Stimulated activated CD8-positive, alpha-beta memory T cell treated with anti-CD3 and anti-CD28 coated beads, Interleukin-7, amount 100 ng/mL, for 24 hours (primary cell): ENCODE measurements around the gene SH3GL1.
A peak's percentile ranks its signal among the peaks of the same experiment; 100 is the strongest.

Experiments used
- DNase-seq: peaks from one replicate; pipeline ENCODE4 v3.0.0-alpha.2; 2020; ENCODE audit warnings: low read depth

The SH3GL1 gene, protein sequence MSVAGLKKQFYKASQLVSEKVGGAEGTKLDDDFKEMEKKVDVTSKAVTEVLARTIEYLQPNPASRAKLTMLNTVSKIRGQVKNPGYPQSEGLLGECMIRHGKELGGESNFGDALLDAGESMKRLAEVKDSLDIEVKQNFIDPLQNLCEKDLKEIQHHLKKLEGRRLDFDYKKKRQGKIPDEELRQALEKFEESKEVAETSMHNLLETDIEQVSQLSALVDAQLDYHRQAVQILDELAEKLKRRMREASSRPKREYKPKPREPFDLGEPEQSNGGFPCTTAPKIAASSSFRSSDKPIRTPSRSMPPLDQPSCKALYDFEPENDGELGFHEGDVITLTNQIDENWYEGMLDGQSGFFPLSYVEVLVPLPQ

DNA sequence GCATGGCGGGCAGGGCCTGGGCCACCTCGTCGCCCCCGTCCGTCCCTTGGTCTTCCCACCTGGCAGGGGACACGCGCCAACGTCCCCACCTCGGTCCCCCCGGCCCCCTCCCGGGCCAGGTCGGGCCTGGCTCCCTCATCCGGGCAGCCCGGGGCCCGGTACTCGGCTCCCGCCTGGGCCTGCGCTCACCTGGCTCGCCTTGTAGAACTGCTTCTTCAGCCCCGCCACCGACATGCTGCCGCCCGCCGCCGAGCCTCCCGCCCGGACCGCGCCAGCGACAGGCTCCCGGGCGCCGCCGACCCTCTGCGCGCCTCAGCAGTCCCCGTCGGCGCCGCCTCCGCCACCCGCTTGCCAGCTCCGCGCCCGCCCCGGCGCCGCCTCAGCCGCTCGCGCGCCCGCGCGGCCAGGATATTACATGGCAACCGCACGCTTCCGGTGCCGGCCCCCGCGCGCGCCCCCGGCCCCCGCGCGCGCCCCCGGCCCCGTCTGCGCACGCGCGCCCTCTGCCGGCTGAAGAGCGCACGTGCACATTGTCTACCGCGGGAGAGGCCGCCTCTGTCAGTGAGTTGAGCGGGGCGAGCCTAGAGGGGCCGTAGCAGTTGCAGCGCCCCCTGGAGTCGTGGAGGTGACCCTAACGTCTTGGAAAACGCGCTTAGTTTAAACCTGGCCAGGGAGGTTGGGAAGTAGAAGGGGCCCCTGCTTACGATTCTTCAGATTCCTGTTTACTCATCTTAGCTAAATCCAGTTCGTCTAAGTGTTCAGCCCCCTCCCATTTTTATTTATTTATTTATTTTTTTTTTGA, at the start of gene SH3GL1:
SH3GL1 (minus strand) TSS at position 413 of the 802 bp plus-strand sequence; CDS start at position 234, 179 bp downstream.
- peak; percentile 90 for DNase-seq

DNA sequence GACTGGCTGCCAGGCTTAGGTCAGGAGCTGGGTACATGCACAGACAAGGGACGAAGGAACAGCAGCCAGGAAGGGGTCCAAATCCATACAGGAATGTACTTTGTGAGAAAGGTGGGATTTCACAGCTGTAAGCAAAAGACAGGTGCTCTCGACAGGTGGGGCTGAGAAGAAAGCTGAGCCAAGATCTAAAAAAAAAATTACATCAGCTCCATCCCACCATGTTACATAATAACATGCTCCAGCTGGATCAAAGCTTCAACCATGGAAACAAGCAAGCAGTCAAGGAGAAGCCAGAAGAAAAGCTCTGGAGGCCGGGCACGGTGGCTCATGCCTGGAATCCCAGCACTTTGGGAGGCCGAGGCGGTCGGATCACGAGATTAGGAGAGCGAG, 49.3 kb upstream of the SH3GL1 start:
- no peak for DNase-seq

DNA sequence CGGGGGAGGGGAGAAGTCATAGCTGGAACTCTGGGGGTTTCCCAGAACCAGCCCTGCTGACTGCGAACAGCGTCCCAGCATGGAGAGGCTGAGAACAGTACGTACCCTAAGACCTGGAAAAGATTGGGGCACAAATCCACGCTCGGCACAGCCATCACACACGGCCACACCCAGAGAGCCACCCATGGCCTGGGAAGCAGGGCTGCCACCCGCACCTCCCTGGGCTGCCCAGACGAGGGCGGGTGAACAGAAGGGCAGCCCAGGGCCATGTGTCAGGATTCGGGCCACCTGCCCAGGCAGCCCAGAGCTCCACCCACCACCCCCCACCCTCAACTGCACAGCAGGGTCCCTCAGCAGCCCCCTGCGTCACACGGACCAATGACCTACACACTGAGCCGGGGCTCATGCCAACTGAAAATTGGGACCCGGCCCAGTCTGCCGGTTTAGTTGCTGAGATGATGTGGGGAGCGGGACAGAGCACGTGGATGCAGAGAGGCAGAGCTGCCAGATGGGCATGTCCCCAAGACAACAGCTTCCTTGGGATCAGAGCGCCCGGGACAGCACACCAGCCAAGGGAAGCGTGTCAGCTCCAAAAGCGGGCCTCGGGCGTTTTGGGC, 48.8 kb upstream of the SH3GL1 start:
- DNase-seq = no peak

DNA sequence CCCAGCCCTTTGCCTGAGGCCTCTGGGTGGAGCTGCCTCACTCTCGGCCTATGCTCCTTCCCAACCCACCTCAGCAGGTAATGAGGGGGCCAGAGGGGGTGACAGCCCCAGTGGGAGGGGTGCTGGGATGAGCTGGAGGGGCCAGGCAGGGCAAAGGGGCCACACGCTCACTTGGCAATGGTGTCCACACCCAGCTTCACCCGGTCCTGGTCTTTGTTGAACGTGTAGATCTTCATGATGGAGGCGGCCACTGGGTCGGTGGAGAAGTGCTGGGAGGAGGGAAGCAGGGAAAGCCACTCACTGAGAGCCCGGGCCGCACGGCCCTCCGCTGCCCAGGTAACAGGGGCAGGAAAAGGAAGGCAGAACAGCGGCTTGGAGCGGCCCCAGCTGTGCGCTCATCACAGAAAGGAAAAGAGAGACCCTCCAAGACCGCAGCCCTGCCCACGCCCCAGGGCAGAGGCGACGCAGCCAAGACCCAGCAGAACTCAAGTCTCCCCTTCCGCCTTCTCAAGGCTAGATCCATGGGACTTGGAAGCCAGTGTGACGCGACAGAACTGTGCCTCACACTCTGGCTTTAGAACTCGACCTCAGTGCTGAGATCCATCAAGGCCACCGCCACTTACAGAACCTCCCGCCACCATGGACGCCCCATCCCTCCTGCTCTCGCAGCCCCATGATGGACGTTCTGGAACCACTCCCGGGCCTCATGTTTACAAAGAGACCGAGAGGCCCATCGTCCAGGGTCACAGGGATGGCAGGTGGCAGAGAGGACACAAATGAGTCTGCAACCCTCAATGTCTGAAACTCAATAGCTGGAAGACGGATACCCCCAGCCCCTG, 48.0 kb upstream of the SH3GL1 start:
- no peak for DNase-seq

DNA sequence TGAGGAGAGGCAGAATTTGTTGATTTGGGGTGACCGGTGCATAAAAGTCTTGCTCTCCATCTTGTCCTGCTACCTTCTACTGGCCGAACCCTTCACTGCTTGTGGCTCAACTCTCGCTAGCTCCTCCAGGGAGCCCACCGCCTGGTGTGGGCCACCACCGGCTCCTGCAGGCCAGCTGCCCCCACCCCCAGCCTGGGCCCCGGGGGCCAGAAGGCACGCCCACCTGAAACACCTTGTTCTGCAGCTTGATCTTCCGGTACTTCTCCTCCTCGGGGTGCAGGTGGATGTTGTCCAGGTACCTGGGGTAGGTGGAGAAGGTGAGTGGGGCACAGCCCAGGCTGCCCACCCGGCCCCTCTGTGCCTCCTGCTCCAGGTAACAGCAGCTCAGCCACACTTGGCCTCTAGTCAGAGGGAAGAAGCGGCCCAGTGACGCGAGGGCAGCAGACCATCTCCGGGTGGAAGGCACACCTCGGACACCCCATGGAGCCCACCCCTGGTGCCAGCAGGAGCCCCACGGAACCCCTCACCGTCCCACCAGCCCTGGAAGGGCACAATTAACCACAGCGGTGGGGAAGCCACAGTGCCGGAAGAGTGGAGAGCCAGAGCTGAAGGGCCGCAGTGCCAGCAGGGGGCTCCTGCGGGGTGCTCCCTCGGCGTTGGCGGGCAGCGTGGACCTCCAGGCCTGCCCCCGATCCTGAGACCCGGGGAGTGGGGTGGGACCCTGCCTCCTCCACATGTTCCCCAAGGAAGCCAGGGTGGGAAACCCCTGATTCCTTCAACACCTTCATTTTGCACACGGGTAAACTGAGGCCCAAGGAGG, 47.2 kb upstream of the SH3GL1 start:
- no peak for DNase-seq

DNA sequence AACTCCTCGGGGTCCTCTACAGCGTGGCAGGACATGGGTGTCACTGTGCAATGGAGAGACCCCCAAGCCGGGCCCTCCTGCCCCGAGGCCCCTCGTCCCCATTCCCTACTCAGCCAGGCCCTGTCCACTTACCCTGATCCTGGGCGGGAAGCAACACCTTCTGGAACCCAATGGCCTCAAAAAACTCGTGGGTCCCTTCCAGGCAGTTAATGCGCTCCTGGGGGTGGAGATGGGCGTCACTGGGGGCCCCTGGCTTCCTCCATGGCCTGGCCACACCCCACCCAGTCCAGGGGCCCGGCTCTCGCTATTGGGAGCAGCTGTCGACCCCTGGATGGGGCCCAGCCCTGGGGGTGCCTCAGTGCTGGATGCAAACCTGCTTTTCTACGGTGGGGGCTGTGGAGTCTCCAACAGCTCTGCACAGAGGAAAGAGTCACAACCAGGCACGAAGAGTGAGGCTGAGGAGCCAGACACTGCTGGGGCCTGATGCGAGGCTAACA, 46.4 kb upstream of the SH3GL1 start:
- DNase-seq = no peak

DNA sequence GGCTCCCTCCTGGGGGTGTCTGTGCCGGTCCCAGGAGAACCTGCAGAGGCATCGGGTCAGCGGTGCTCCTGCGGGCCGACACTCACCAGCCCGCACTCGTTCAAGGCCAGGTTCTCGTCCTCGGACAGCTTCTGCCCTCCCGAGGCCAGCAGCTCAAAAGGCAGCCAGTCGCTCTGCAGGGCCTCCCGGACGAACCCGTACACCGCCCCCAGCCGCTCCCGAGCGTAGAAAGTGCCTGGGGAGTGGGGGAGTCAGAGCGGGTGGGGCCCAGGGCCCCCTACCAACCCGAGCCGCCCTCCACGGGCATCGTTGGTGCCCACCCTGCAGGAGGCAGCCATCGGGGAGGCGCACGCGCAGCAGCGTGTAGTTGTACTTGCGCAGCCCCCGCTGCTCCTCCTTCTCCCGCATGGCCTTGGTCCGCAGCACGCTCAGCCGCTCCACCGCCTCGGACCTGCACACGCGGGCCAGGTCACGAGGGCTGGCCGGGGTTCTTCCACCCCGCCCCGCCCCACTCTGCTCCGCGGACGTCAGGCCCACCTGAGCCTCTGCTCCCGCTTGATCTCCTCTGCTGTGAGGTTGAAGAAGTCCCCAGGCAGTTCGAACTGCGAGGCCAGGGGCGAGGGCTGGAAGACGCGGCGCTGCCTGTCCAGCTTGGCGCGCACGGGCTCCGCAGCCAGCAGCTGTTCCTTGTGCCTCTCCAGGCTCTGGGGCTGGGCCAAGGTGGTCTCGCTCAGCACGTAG, 45.8 kb upstream of the SH3GL1 start:
- no peak for DNase-seq

DNA sequence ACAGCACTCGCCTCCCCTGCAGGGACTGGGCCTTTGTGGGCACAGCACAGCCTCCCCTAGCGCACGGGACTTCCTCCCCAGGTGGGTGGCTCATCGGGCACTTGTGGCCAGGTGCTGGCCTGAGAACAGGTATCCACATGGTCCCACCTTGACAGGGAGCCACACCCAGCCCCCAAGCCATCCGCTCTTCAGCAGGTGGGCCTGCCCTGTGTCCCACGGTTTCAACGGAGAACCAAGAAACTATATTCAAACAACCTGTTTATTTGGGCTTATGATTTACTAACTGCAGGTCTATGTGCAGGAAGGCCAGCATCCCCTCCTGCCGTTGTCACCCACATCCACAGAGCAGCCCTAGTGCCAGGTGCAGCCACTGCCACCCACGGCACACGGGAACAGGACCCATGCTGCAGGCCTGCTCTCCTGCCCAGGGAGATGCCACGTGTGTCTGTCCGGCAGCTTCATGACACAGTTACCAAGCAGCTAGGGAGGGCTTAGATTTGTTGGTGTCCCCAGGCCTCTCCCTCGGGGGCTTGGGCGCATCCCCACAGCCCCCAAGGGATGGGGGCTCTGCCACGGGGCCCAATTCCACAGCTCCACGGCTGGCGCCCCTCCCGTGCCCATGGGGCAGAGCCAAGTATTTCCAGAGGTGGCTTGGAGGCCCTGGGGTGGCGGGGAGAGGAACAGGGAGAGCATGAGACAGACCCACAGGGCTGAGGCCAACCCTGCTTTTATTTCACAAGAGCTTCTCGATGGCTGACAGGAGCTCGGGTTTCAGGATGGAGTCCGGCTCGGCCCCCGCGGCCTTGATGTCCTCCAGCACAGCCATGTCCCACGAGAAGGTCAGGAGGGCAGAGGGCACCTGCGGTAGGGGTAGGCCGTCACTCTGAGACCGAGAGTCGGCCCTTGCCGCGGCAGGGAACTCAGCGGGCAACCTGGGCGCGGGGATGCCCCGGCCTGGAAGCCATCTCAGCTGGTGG, 44.7 kb upstream of the SH3GL1 start:
- no peak for DNase-seq

DNA sequence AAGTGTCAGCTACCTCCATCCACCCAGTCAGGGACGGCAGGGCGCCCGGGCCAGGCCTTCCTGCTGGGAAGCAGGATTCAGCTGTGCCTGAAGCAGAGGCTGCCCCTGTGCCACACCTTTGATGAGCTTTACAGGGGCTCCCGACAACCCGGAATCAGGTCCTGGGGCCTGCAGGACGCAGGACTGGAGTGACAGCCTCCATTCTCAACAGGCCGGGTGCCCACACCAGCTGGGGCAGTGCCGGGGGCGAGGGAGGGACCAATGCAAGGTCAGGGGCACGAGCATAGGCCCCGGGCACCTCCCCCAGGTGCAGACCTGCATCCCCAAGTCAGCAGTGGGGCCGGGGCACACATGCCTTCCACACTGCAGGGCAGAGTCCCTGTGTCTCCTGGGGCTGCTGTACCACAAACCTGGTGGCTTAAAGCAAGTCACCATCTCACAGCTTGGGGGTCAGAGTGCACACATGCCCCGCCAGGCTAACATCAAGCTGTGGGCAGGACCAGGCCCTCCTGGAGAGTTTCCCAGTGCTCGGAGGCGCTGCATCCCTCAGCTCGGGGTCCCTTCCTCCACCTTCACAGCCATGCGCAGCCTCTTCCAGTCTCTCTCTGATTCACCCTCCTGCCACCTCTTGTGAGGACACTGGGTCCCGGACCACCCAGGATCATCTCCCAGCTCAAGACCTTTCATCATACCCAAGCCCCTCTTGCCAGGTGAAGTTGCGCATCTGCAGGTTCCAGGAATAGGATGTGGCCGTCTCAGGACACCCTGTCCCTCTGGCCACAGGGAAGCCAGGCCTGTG, 43.8 kb upstream of the SH3GL1 start:
- DNase-seq = no peak

DNA sequence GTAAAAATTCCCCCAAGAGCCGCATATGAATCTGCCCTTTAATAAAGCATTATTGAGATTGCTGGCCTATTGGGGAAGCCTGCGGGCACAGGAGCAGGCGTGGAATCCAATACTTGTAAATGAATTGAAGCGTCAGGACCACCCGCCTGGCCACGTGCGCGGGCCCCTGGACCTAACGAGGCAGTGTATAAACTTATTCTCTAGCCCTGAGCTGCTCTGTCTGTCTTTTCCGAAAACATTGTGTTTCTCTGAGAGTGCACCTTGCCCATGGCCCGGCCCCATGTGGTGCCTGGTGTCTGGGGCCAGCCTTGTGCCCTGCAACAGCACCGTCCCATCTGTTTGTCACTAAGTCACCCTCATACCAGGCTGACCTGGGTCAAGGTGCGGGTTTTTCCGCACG, 42.8 kb upstream of the SH3GL1 start:
- DNase-seq = no peak

DNA sequence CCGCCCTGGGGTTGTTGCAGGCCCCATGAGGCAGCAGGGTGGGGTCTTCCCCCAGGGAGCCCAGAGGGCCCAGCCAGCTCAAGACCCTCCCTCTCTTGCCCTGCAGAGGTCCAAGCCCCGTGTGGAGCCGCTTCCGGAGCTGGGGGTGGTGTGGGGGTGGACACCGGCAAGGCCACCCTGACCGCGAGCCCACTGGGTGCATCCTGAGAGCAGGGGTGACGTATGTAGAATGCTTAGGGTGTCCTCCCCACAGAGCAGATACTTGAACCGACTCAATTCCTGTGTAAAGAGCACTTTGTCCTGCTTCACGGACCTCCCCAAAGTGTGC, 42.4 kb upstream of the SH3GL1 start:
- DNase-seq = no peak

DNA sequence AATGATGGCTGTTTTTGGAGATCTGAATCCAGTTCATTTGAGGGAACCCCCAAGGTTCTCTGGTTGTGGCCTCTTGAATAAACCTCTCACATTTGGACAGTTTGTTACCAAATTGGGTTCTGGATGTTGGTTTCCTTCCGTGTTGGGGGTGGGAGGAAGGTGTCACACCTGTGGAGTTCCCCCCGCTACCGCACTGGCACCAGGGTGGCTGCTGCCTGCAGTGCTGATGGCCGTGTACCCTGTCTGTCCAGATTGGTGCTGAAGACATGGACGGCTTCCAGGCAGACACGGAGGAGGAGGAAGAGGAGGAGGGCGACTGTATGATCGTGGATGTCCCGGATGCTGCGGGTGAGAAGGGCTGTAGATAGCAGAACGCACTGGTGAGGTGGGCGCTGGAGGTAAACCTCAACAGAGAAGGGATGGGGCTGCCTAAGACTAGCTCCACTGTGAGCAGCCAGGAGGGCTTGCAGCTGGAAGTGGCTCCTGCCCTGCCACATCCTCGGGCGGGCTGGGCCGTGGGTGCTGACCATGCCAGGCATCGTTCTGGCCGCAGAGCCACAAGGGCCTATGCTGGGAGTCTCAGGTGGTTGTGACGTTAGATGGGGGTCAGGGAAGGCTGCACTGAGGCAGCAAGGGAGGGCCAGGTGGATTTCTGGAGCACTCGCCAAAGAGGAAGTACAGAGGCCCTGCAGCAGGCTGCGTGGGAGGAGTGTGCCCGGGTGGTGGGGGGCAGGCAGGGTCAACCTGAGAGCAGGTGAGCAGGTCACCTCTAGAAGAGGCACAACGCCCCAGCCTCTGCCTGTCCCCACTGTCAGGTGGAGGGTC, 41.9 kb upstream of the SH3GL1 start:
- no peak for DNase-seq

DNA sequence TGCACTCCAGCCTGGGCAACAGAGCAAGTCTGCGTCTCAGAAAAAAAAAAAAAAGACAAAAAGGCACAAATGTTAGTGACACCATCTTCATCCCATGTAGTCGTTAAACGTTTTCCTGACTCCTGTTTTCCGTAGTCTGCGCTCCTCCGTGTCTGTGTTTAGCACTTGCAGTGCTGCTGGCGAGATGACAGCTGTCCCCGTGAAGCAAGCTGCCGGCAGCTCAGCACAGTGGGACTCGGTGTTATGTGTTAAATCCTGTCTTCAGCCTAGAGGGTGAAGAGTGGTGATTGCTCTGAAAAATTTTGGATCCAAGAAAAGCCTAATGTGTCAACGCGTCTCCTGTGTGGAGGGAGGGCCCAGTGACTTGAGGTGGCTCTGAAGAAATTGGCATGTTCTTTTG, 38.9 kb upstream of the SH3GL1 start:
- DNase-seq = no peak

DNA sequence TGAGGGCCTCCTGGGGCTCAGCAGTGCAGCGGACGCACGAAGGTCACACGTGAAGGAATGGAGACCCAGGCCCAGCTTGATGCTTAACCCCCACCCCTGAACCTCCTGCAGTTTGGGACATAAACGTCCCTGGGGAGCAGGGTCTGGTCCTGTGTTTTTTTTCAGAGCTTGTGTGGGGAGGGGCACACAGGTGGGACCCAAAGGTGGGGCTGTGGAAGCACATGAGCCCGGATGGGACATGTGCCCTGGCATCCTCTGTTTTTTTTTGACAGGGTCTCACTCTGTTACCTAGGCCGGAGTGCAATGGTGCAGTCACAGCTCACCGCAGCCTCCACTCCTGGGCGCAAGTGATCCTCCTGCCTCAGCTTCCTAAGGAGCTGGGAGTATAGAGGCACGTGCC, 36.8 kb upstream of the SH3GL1 start:
- no peak for DNase-seq

DNA sequence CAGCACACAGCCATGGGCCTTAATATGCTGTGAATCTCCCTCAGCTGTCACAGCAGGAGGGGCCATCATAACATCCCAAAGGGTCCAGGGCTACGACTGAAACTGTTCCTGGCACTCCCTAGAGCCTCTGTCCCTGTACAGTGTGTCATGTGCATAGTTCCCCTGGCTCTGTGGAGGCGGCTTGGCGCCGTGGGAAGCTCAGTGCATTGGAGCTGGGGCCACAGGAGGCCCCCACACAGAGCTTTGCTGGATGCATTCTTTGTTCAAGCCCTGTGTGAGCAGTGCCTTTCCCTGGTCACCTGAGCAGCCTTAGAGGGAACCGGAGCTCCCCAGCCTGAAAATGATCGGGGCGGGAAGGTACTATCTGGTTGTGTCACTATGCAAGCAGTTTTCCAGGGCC, 35.9 kb upstream of the SH3GL1 start:
- DNase-seq = no peak

DNA sequence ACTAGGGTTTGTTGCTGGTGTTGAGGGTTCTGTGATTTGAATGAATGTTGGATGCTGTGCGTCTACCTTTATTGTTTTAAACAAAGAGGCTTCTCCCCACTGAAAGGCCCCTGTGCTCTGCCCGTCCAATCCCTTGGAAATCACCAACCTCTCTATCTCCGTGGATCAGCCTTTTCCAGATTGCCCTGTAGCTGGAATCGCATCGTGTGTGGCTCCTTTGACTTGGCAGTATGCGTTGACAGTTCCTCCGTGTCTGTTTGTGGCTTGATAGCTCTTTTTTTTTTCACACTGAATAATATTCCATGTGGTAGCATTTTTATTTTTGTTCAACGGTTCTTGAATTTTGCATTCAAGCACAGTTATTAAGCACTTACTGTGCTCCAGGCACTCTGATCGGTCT, 34.0 kb upstream of the SH3GL1 start:
- no peak for DNase-seq

DNA sequence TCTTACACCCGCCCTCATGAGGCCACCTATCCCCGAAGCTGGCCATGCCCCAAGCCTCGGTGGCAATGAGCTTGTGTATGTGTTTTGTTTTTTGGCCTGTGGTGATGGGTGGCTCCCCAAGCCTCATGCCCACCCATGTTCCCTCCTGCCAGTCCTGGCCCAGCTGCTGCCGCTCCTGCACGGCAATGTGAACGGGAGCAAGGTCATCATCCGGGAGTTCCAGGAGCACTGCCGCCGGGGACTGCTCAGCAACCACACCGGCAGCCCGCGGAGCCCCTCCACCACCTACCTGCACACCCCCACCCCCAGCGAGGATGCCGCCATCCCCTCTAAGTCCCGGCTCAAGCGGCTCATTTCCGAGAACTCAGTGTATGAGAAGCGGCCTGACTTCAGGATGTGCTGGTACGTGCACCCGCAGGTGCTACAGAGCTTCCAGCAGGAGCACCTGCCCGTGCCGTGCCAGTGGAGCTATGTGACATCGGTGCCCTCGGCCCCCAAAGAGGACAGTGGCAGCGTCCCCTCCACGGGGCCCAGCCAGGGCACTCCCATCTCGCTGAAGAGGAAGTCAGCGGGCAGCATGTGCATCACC, 32.7 kb upstream of the SH3GL1 start:
- no peak for DNase-seq
